Measurements from ENCODE around the gene CASZ1. TPM values are rescaled to one million over a fixed set of nuclear protein-coding genes. Genes with fewer than 3 reads are reported as not detected.

Gene CASZ1
- total RNA-seq, 1 donor, result 0.09 TPM

- no peak for TF ChIP-seq CTCF (IDR thresholded peaks at IDR 0.05; ENCODE audit: insufficient read depth, low read length)
- DNase-seq (ENCODE audit: low read depth), result no peak
- no peak overlapping the region for H3K4me3 ChIP-seq (ENCODE audit: low read depth, low read length)
Observed at GRCh38 chr1:10675813-10676212, 120.6 kb downstream of the CASZ1 start.

GRCh38 chr1:10674700-10675609 lies 121.5 kb downstream of the CASZ1 start:
- no peak for DNase-seq (ENCODE audit: low read depth)
- H3K4me3 ChIP-seq (ENCODE audit: low read depth, low read length), result no peak overlapping the region
- TF ChIP-seq CTCF (IDR thresholded peaks at IDR 0.05; ENCODE audit: insufficient read depth, low read length), result no peak

- no peak for TF ChIP-seq CTCF (IDR thresholded peaks at IDR 0.05; ENCODE audit: insufficient read depth, low read length)
- H3K4me3 ChIP-seq (ENCODE audit: low read depth, low read length), result no peak overlapping the region
- DNase-seq (ENCODE audit: low read depth), result no peak
Observed at GRCh38 chr1:10674222-10674621, 122.2 kb downstream of the CASZ1 start.

- no peak for DNase-seq (ENCODE audit: low read depth)
- no peak for TF ChIP-seq CTCF (IDR thresholded peaks at IDR 0.05; ENCODE audit: insufficient read depth, low read length)
- no peak overlapping the region for H3K4me3 ChIP-seq (ENCODE audit: low read depth, low read length)
Observed at GRCh38 chr1:10673109-10673711, 123.2 kb downstream of the CASZ1 start.

- DNase-seq (ENCODE audit: low read depth), result no peak
- TF ChIP-seq CTCF (IDR thresholded peaks at IDR 0.05; ENCODE audit: insufficient read depth, low read length), result no peak
- no peak overlapping the region for H3K4me3 ChIP-seq (ENCODE audit: low read depth, low read length)
Observed at GRCh38 chr1:10672343-10673050, 123.9 kb downstream of the CASZ1 start.

- TF ChIP-seq CTCF (IDR thresholded peaks at IDR 0.05; ENCODE audit: insufficient read depth, low read length), result no peak
- H3K4me3 ChIP-seq (ENCODE audit: low read depth, low read length), result no peak overlapping the region
- DNase-seq (ENCODE audit: low read depth), result no peak
Observed at GRCh38 chr1:10671622-10672342, 124.7 kb downstream of the CASZ1 start.
